NCI-H2081 treated with DMSO at 0.1 percent for 48 hours (cell line): Measurements from ENCODE around the gene CCNL2.
"Not testable (repeated sequence)": the region's sequence is repeated elsewhere in the genome, so short reads cannot be mapped to it uniquely, and the experiment has no call there.

Experiments used
- DNase-seq: peaks from one replicate; lab custom pipeline; 2025; lab: John Stamatoyannopoulos, UW

CCNL2 gene

DNA sequence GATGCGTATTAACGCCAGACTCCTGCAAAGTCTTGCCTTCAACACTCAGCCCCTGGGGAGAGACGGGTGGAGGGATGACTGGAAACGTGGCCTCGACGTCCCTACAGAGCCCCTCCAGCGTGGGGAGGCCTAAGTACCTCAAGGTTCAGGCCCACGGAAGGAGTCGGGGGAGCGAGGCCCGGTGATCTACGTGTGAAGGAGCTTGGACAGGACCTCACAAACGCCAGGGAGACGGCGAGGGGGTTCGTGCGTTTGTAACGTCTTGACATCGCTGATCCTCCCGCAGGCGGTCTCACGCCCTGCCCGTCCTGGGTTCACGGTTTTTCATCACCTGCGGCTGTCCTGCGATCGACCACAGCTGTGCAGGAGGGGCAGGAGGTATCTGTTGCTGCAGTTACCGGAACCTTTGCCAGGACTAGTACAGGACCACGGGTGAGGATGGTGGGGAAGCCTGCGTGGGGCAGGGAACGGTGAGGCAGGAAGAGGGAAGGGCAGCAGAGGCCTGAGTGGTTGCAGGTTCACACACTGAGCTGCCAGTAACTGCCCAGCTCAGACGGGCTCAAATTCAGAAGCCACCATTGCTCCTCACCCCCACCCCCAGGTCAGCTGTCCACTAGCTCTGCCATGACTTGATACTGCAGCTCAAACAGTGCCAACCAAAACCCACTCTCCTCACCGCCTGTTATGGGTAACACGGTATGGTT lies 889 bp upstream of the CCNL2 start:
- no peak for DNase-seq

GRCh38 chr1:1398677-1399186 lies 403 bp downstream of the CCNL2 start:
- DNase-seq = no peak

DNA sequence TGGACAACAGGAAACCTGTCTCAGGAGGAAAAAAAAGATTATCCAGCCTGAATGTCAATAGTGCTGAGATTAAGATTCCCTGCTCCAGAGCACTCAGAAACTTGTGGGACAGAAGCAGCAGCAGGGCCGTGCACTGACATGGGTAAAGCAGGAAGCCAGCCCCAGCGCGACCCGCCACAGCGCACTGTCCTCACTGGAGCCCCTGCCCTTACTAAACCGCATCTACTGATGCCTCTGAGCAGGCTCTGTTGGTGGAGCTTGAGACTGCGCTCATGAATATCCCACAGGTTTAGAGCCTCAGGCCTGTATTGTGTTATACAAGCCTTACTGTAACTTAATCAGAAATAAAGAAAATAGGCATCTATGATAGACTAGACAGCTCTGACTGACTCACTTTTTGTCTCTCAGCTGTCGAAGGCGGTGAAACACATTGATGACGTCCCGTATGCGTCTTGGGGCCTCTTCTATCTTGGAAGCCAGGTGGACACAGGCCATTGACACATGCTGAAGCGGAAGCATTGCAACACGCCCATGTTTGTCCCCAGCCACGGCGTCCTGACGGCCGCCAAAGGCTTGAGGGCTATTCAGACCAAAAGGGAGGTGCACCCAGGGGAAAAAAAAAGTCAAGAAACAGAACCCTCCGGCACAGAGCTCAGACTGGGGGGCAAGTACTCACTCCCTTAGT lies 1.2 kb downstream of the CCNL2 start:
- DNase-seq = no peak

DNA sequence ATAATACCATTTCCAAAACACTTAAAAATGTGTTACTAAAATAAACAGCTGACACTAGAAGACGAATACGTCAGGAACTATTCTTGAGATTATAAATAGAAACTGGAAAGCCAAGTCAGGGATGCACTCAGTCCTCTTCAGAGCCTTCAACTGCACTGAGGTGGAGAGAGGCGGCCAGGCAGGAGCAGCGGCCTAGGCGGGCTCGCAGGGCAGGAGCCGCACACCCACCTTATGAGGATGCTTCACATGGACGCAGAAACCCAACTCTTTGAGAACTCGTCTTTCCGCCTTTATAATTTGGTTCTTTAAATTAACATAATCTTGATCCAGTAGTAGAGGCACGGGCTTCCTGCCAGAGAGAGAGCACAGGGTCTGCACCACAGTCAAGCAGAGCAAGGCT lies 4.0 kb downstream of the CCNL2 start:
- no peak for DNase-seq

GRCh38 chr1:1394116-1394515 lies 5.0 kb downstream of the CCNL2 start:
- no peak for DNase-seq

DNA sequence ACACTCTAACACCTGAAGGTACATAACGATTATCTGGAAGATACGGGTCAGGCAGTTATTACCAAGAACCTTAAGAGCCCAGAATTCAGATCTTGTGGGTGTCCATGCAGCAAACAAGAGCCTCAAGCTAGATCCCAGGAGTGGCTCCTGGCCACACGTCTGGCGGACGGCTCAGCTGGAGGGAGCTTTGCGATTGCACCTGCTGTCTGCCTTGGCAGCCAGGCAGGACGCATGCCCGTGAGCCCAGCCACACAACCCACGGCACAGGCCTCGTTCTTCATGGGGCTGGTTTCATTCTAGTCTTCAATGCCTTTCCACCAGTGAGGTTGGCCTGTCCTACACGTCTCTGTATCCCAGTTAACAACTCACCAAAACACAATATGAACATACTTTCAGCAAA lies 5.7 kb downstream of the CCNL2 start:
- DNase-seq = no peak

GRCh38 chr1:1393014-1393413 lies 6.1 kb downstream of the CCNL2 start:
- no peak for DNase-seq

GRCh38 chr1:1391225-1391624 lies 7.9 kb downstream of the CCNL2 start:
- no peak for DNase-seq

GRCh38 chr1:1390675-1391074 lies 8.5 kb downstream of the CCNL2 start:
- no peak for DNase-seq

DNA sequence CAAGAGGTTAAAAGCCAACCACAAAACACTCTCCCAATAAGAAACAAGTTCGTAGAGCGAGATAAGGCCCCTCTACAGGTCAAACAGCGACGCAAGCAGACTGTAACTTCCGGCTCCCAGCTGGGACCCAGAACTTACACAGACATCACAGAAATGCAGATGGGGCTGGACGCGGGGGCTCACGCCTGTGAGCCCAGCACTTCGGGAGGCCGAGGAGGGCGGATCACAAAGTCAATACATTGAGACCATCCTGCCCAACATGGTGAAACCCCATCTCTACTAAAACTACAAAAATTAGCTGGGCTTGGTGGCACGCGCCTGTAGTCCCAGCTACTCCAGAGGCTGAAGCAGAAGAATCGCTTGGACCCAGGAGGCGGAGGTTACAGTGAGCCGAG lies 11.1 kb downstream of the CCNL2 start:
- no peak for DNase-seq

GRCh38 chr1:1387098-1388077 lies 11.7 kb downstream of the CCNL2 start:
- no peak for DNase-seq

GRCh38 chr1:1385931-1386330 lies 13.2 kb downstream of the CCNL2 start:
- no peak for DNase-seq

DNA sequence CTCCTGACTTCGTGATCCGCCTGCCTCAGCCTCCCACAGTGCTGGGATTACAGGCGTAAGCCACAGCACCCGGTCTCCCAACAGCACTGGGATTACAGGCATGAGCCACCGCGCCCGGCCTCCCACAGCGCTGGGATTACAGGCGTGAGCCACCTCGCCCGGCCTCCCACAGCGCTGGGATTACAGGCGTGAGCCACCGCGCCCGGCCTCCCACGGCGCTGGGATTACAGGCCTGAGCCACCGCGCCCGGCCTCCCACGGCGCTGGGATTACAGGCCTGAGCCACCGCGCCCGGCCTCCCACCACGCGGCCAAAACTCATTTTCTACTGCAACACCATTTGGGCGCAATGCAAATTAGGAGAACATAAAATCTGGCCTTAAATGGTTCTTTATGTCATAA lies 13.8 kb downstream of the CCNL2 start:
- DNase-seq = not testable (repeated sequence)

DNA sequence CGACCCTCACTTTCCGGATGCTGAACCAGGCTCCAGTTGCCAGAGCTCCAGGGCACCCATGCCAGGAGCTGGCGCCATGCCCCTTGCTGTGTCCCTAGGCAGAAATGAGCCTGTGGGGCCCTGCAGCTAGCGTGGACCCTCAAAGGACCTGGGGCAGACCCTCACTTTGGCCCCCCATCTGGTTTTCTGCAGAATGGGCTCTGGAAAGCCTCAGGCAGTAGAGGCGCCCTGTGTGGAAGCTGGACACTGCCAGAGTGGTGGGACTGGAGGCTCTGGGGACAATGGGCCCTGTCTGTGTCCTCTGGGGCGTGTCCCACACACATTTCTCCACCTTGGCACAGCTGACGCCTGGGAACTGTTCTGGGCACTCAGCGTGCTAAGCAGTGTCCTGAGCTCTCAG lies 17.8 kb downstream of the CCNL2 start:
- DNase-seq = no peak

DNA sequence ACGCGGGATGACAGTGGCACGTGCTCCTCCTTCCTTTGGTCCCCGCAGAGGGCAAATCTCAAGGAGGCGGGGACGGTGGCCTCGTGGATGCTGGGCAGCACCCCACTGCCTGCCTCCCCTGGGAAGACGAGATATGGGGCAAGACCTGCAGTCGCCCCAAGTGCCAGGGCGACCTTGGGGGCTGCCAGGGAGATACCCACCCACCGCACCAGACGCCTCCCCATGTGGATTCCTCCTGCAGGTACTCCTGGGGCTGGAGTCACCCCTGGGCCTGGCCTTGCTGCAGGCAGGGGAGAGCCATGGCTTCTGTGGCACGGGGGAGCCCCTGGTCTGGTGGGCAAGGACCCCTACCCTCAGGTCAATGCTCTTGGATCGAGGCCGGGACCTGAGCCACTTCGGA lies 18.3 kb downstream of the CCNL2 start:
- DNase-seq = no peak

DNA sequence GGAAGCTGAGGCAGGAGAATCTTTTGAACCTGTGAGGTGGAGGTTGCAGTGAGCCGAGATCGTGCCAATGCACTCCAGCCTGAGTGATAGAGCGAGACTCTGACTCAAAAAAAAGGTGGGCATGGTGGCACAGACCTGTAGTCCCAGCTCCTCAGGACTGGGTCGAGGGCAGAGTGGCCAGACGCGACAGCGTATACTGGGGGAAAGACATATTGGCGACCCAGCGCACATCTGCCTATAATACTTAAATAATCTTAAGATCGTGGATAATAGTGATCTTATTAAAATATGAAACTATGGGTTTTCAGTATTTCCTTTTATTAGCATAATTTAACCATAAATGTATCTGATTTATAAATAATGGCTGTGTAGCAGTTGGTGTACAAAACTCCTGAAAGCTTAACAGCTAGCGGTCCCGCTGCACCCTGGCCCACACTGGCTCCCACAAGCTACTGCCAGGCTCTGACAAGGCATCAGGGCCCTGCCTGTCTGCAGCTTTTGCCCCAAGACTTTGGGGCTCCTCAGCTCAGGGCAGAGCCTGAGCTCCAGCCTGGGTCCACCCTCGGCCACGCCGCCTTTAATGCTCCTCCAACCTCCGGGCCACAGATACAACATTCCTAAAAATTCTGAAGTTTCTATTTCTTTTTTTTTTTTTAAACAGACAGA lies 21.5 kb downstream of the CCNL2 start:
- no peak for DNase-seq

- no peak for DNase-seq
Measured at GRCh38 chr1:1376551-1377226, 22.4 kb downstream of the CCNL2 start.

GRCh38 chr1:1374929-1375662 lies 24.0 kb downstream of the CCNL2 start, which contains the start of gene AURKAIP1:
AURKAIP1 (minus strand) TSS chr1:1375207; CDS start chr1:1374756, 451 bp downstream.
- peak; percentile 94 for DNase-seq

DNA sequence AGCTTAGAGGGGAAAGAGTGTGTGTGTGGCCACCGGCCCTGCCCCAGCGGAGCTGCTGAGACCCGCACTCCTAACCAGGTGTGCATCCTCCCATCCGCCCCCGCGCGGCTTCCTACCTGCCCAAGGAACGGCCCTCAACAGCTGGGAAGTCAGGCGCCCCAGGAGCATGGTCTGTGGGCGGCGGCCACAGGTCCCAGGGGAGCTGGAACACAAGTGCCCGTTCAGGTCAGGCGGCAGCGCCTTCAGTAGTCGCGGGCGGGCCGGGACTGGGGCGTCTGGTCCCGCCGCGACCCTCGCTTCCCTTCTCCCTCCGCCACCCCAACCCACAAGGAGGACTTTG lies 24.6 kb downstream of the CCNL2 start:
- DNase-seq = no peak

GRCh38 chr1:1373815-1374588 lies 25.1 kb downstream of the CCNL2 start:
- DNase-seq = no peak
